ENCODE results near the gene FHDC1.

The FHDC1 gene

GRCh38 chr4:153023139-153023538 lies 87.0 kb downstream of the FHDC1 start:
- TF ChIP-seq, protein P1, sequence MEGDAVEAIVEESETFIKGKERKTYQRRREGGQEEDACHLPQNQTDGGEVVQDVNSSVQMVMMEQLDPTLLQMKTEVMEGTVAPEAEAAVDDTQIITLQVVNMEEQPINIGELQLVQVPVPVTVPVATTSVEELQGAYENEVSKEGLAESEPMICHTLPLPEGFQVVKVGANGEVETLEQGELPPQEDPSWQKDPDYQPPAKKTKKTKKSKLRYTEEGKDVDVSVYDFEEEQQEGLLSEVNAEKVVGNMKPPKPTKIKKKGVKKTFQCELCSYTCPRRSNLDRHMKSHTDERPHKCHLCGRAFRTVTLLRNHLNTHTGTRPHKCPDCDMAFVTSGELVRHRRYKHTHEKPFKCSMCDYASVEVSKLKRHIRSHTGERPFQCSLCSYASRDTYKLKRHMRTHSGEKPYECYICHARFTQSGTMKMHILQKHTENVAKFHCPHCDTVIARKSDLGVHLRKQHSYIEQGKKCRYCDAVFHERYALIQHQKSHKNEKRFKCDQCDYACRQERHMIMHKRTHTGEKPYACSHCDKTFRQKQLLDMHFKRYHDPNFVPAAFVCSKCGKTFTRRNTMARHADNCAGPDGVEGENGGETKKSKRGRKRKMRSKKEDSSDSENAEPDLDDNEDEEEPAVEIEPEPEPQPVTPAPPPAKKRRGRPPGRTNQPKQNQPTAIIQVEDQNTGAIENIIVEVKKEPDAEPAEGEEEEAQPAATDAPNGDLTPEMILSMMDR (IDR thresholded peaks at IDR 0.05; ENCODE audit: control insufficient read depth, insufficient read depth, low read depth, low read length, missing control alignments): no peak
- no peak for DNase-seq (ENCODE audit: low read depth)
- H3K4me3 ChIP-seq (ENCODE audit: control insufficient read depth, low read depth, low read length): no peak overlapping the region

DNA sequence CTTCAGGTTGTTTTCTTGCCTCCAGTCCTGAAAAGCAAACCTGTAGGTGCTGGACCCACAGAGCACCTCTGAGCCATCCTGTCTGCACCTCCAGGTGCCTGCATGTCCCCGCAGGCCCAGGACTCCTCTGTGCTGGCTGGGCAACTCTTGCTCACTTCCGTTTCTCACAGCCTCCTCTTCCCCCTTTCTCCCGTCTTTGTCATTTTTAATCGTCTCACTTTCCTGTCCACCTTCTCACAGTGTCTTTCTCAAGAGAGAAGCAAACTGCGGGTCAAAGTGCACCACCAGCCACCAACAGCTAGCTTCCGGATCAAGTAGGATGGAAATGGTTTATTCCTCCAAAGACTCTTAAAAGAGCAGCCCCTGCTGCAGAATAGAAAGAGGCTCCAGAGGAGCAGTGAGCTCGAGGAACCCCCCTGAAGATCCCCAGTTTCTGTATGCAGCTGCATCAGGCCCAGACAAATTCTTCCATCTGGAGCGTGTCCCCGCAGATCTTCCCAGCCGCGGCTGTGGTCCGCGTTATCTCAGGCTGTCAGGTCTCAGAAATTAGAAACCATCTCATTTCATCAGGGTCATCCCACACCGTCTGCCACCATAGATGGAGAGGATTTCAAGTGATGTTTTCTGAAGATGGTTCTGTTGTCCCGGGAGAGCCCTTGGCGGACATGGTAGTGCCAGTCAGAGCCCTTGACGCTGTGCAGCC lies 87.7 kb downstream of the FHDC1 start:
- no peak overlapping the region for H3K4me3 ChIP-seq (ENCODE audit: control insufficient read depth, low read depth, low read length)
- DNase-seq (ENCODE audit: low read depth): no peak
- TF ChIP-seq, protein P1 (IDR thresholded peaks at IDR 0.05; ENCODE audit: control insufficient read depth, insufficient read depth, low read depth, low read length, missing control alignments): no peak

GRCh38 chr4:153024466-153024865 lies 88.3 kb downstream of the FHDC1 start:
- DNase-seq (ENCODE audit: low read depth): no peak
- H3K4me3 ChIP-seq (ENCODE audit: control insufficient read depth, low read depth, low read length): no peak overlapping the region
- TF ChIP-seq, protein P1 (IDR thresholded peaks at IDR 0.05; ENCODE audit: control insufficient read depth, insufficient read depth, low read depth, low read length, missing control alignments): no peak

- DNase-seq (ENCODE audit: low read depth): no peak
- no peak overlapping the region for H3K4me3 ChIP-seq (ENCODE audit: control insufficient read depth, low read depth, low read length)
- TF ChIP-seq, protein P1 (IDR thresholded peaks at IDR 0.05; ENCODE audit: control insufficient read depth, insufficient read depth, low read depth, low read length, missing control alignments): no peak
Observed at GRCh38 chr4:153025406-153025805, 89.3 kb downstream of the FHDC1 start.

GRCh38 chr4:153026591-153027346 lies 90.6 kb downstream of the FHDC1 start:
- TF ChIP-seq, protein P1 (IDR thresholded peaks at IDR 0.05; ENCODE audit: control insufficient read depth, insufficient read depth, low read depth, low read length, missing control alignments): no peak
- H3K4me3 ChIP-seq (ENCODE audit: control insufficient read depth, low read depth, low read length): no peak overlapping the region
- no peak for DNase-seq (ENCODE audit: low read depth)

DNA sequence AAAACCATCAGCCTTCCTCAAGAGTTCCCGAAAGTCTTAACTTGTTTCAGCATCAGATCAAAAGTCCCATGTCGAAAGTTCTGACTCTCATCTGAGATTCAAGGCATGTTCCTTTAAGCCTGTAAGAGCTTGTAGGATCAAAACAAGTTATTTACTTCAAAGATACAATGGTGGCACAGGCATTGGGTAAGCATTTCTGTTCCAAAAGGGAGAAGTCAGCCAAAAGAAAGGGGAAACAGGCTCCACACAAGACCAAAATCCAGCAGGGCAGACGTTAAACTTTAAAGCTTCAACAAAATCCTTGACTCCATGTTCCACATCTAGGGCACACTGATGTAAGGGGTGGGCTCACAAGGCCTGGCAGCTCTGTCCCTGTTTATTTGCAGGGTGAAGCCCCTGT lies 91.7 kb downstream of the FHDC1 start:
- H3K4me3 ChIP-seq (ENCODE audit: control insufficient read depth, low read depth, low read length): no peak overlapping the region
- no peak for DNase-seq (ENCODE audit: low read depth)
- TF ChIP-seq, protein P1 (IDR thresholded peaks at IDR 0.05; ENCODE audit: control insufficient read depth, insufficient read depth, low read depth, low read length, missing control alignments): no peak

Data from AG09309 (cell line).